ENCODE measurements around the gene KCNK2.

KCNK2 gene

GRCh38 chr1:215101511-215101910 is 19.0 kb downstream of the KCNK2 start:
- no peaks in the 10 kb centered on the region for H3K27me3 ChIP-seq (ENCODE audit: control insufficient read depth, insufficient read depth, low read length)

GRCh38 chr1:215104283-215104682 is 21.7 kb downstream of the KCNK2 start:
- Histone ChIP-seq H3K9ac (ENCODE audit: low read depth, low read length) (no peak overlapping the region), H3K36me3 (ENCODE audit: control insufficient read depth, insufficient read depth, low read length) (no peaks in the 10 kb centered on the region), H3K4me1 (ENCODE audit: control insufficient read depth, insufficient read depth, low read length) (no peaks in the 10 kb centered on the region), H3K27me3 (ENCODE audit: control insufficient read depth, insufficient read depth, low read length) (no peaks in the 10 kb centered on the region), H3K9me3 (ENCODE audit: control insufficient read depth, insufficient read depth, low read length) (no peaks in the 10 kb centered on the region), H3K4me3 (ENCODE audit: low read depth, low read length) (no peak overlapping the region), H3K27ac (ENCODE audit: low read depth, low read length) (no peak overlapping the region)

More at GRCh38 chr1:215101511-215101910, 19.0 kb downstream of the KCNK2 start:
- Histone ChIP-seq H3K4me3 (ENCODE audit: low read depth, low read length) (no peak overlapping the region), H3K4me1 (ENCODE audit: control insufficient read depth, insufficient read depth, low read length) (no peaks in the 10 kb centered on the region), H3K9me3 (ENCODE audit: control insufficient read depth, insufficient read depth, low read length) (no peaks in the 10 kb centered on the region), H3K27ac (ENCODE audit: low read depth, low read length) (no peak overlapping the region), H3K9ac (ENCODE audit: low read depth, low read length) (no peak overlapping the region), H3K36me3 (ENCODE audit: control insufficient read depth, insufficient read depth, low read length) (no peaks in the 10 kb centered on the region)

- Histone ChIP-seq H3K27me3 (ENCODE audit: control insufficient read depth, insufficient read depth, low read length) (no peaks in the 10 kb centered on the region), H3K36me3 (ENCODE audit: control insufficient read depth, insufficient read depth, low read length) (no peaks in the 10 kb centered on the region), H3K4me3 (ENCODE audit: low read depth, low read length) (no peak overlapping the region), H3K4me1 (ENCODE audit: control insufficient read depth, insufficient read depth, low read length) (no peaks in the 10 kb centered on the region), H3K27ac (ENCODE audit: low read depth, low read length) (no peak overlapping the region), H3K9ac (ENCODE audit: low read depth, low read length) (no peak overlapping the region), H3K9me3 (ENCODE audit: control insufficient read depth, insufficient read depth, low read length) (no peaks in the 10 kb centered on the region)
These were observed 23.5 kb downstream of the KCNK2 start for GRCh38 chr1:215106067-215106466.

GRCh38 chr1:215109171-215109570 is 26.6 kb downstream of the KCNK2 start:
- H3K4me1 ChIP-seq (ENCODE audit: control insufficient read depth, insufficient read depth, low read length) = no peaks in the 10 kb centered on the region
- H3K9ac ChIP-seq (ENCODE audit: low read depth, low read length) = no peak overlapping the region
- H3K27ac ChIP-seq (ENCODE audit: low read depth, low read length) = no peak overlapping the region
- no peaks in the 10 kb centered on the region for H3K9me3 ChIP-seq (ENCODE audit: control insufficient read depth, insufficient read depth, low read length)
- no peaks in the 10 kb centered on the region for H3K36me3 ChIP-seq (ENCODE audit: control insufficient read depth, insufficient read depth, low read length)
- H3K4me3 ChIP-seq (ENCODE audit: low read depth, low read length) = no peak overlapping the region
- H3K27me3 ChIP-seq (ENCODE audit: control insufficient read depth, insufficient read depth, low read length) = no peaks in the 10 kb centered on the region

GRCh38 chr1:215111916-215112315 is 29.4 kb downstream of the KCNK2 start:
- H3K4me3 ChIP-seq (ENCODE audit: low read depth, low read length) = no peak overlapping the region
- no peaks in the 10 kb centered on the region for H3K4me1 ChIP-seq (ENCODE audit: control insufficient read depth, insufficient read depth, low read length)
- H3K9me3 ChIP-seq (ENCODE audit: control insufficient read depth, insufficient read depth, low read length) = no peaks in the 10 kb centered on the region
- H3K36me3 ChIP-seq (ENCODE audit: control insufficient read depth, insufficient read depth, low read length) = no peaks in the 10 kb centered on the region
- H3K9ac ChIP-seq (ENCODE audit: low read depth, low read length) = no peak overlapping the region
- no peak overlapping the region for H3K27ac ChIP-seq (ENCODE audit: low read depth, low read length)
- H3K27me3 ChIP-seq (ENCODE audit: control insufficient read depth, insufficient read depth, low read length) = no peaks in the 10 kb centered on the region

- no peaks in the 10 kb centered on the region for H3K36me3 ChIP-seq (ENCODE audit: control insufficient read depth, insufficient read depth, low read length)
- no peak overlapping the region for H3K9ac ChIP-seq (ENCODE audit: low read depth, low read length)
- H3K4me3 ChIP-seq (ENCODE audit: low read depth, low read length) = no peak overlapping the region
- H3K9me3 ChIP-seq (ENCODE audit: control insufficient read depth, insufficient read depth, low read length) = no peaks in the 10 kb centered on the region
- no peaks in the 10 kb centered on the region for H3K27me3 ChIP-seq (ENCODE audit: control insufficient read depth, insufficient read depth, low read length)
- H3K4me1 ChIP-seq (ENCODE audit: control insufficient read depth, insufficient read depth, low read length) = no peaks in the 10 kb centered on the region
- no peak overlapping the region for H3K27ac ChIP-seq (ENCODE audit: low read depth, low read length)
These were observed 31.2 kb downstream of the KCNK2 start for GRCh38 chr1:215113776-215114153.

- H3K4me3 ChIP-seq (ENCODE audit: low read depth, low read length) = no peak overlapping the region
- H3K9ac ChIP-seq (ENCODE audit: low read depth, low read length) = no peak overlapping the region
These were observed 31.8 kb downstream of the KCNK2 start for GRCh38 chr1:215114154-215114933.

GRCh38 chr1:215115760-215116159 is 33.2 kb downstream of the KCNK2 start:
- no peaks in the 10 kb centered on the region for H3K4me1 ChIP-seq (ENCODE audit: control insufficient read depth, insufficient read depth, low read length)
- no peak overlapping the region for H3K27ac ChIP-seq (ENCODE audit: low read depth, low read length)
- H3K27me3 ChIP-seq (ENCODE audit: control insufficient read depth, insufficient read depth, low read length) = no peaks in the 10 kb centered on the region
- no peak overlapping the region for H3K4me3 ChIP-seq (ENCODE audit: low read depth, low read length)
- no peaks in the 10 kb centered on the region for H3K36me3 ChIP-seq (ENCODE audit: control insufficient read depth, insufficient read depth, low read length)
- no peak overlapping the region for H3K9ac ChIP-seq (ENCODE audit: low read depth, low read length)
- H3K9me3 ChIP-seq (ENCODE audit: control insufficient read depth, insufficient read depth, low read length) = no peaks in the 10 kb centered on the region

More at GRCh38 chr1:215114154-215114933, 31.8 kb downstream of the KCNK2 start:
- Histone ChIP-seq H3K9me3 (ENCODE audit: control insufficient read depth, insufficient read depth, low read length) (no peaks in the 10 kb centered on the region), H3K27ac (ENCODE audit: low read depth, low read length) (no peak overlapping the region), H3K27me3 (ENCODE audit: control insufficient read depth, insufficient read depth, low read length) (no peaks in the 10 kb centered on the region), H3K4me1 (ENCODE audit: control insufficient read depth, insufficient read depth, low read length) (no peaks in the 10 kb centered on the region), H3K36me3 (ENCODE audit: control insufficient read depth, insufficient read depth, low read length) (no peaks in the 10 kb centered on the region)

GRCh38 chr1:215118081-215118480 is 35.5 kb downstream of the KCNK2 start:
- H3K27me3 ChIP-seq (ENCODE audit: control insufficient read depth, insufficient read depth, low read length) = no peaks in the 10 kb centered on the region
- no peak overlapping the region for H3K4me3 ChIP-seq (ENCODE audit: low read depth, low read length)
- no peak overlapping the region for H3K27ac ChIP-seq (ENCODE audit: low read depth, low read length)
- no peaks in the 10 kb centered on the region for H3K9me3 ChIP-seq (ENCODE audit: control insufficient read depth, insufficient read depth, low read length)
- H3K4me1 ChIP-seq (ENCODE audit: control insufficient read depth, insufficient read depth, low read length) = no peaks in the 10 kb centered on the region
- no peak overlapping the region for H3K9ac ChIP-seq (ENCODE audit: low read depth, low read length)
- no peaks in the 10 kb centered on the region for H3K36me3 ChIP-seq (ENCODE audit: control insufficient read depth, insufficient read depth, low read length)

- no peaks in the 10 kb centered on the region for H3K36me3 ChIP-seq (ENCODE audit: control insufficient read depth, insufficient read depth, low read length)
- no peaks in the 10 kb centered on the region for H3K27me3 ChIP-seq (ENCODE audit: control insufficient read depth, insufficient read depth, low read length)
- H3K4me1 ChIP-seq (ENCODE audit: control insufficient read depth, insufficient read depth, low read length) = no peaks in the 10 kb centered on the region
- H3K27ac ChIP-seq (ENCODE audit: low read depth, low read length) = no peak overlapping the region
- no peak overlapping the region for H3K4me3 ChIP-seq (ENCODE audit: low read depth, low read length)
- no peaks in the 10 kb centered on the region for H3K9me3 ChIP-seq (ENCODE audit: control insufficient read depth, insufficient read depth, low read length)
- no peak overlapping the region for H3K9ac ChIP-seq (ENCODE audit: low read depth, low read length)
These were observed 36.5 kb downstream of the KCNK2 start for GRCh38 chr1:215119056-215119455.

GRCh38 chr1:215119719-215120365 is 37.3 kb downstream of the KCNK2 start:
- no peak overlapping the region for H3K9ac ChIP-seq (ENCODE audit: low read depth, low read length)
- no peaks in the 10 kb centered on the region for H3K36me3 ChIP-seq (ENCODE audit: control insufficient read depth, insufficient read depth, low read length)
- no peaks in the 10 kb centered on the region for H3K9me3 ChIP-seq (ENCODE audit: control insufficient read depth, insufficient read depth, low read length)
- no peaks in the 10 kb centered on the region for H3K27me3 ChIP-seq (ENCODE audit: control insufficient read depth, insufficient read depth, low read length)
- no peaks in the 10 kb centered on the region for H3K4me1 ChIP-seq (ENCODE audit: control insufficient read depth, insufficient read depth, low read length)
- no peak overlapping the region for H3K27ac ChIP-seq (ENCODE audit: low read depth, low read length)
- H3K4me3 ChIP-seq (ENCODE audit: low read depth, low read length) = no peak overlapping the region

Data from HUES48 (cell line).